Hepatocyte (in vitro differentiated cells): Measurements from ENCODE around the gene FSHR. TPM values are rescaled to one million over a fixed set of nuclear protein-coding genes. Genes with fewer than 3 reads are reported as not detected.

Experiments
- DNase-seq: peaks from one replicate; pipeline ENCODE4 v3.0.0-alpha.2; 2016; ENCODE audit warnings: low spot score
- H2AFZ ChIP-seq: fragments of 200-600 bp; sonication (generic); 2 replicates; pipeline ENCODE4 v1.6.0; 2016; ENCODE audit warnings: antibody characterized with exemption, mild to moderate bottlenecking
- H3K27ac ChIP-seq: fragments of 200-600 bp; sonication (generic); 2 replicates; pipeline ENCODE4 v1.5.1; 2016; ENCODE audit warnings: mild to moderate bottlenecking
- H3K27me3 ChIP-seq: fragments of 200-600 bp; sonication (generic); 2 replicates; pipeline ENCODE4 v1.6.1; 2016
- H3K36me3 ChIP-seq: fragments of 200-600 bp; sonication (generic); replicated peaks from 2 replicates; pipeline ENCODE4 v1.5.1; 2016; ENCODE audit warnings: low read depth; ENCODE audit not compliant: insufficient read depth
- H3K4me1 ChIP-seq: fragments of 200-600 bp; sonication (generic); 2 replicates; pipeline ENCODE4 v1.5.1; 2016; ENCODE audit warnings: mild to moderate bottlenecking, moderate library complexity; ENCODE audit not compliant: insufficient read depth
- H3K4me2 ChIP-seq: fragments of 200-600 bp; sonication (generic); 2 replicates; pipeline ENCODE4 v1.6.0; 2016
- H3K4me3 ChIP-seq: fragments of 200-600 bp; sonication (generic); 2 replicates; pipeline ENCODE4 v1.5.1; 2016; ENCODE audit warnings: mild to moderate bottlenecking
- H3K79me2 ChIP-seq: fragments of 200-600 bp; sonication (generic); 2 replicates; pipeline ENCODE4 v1.6.0; 2017; ENCODE audit warnings: mild to moderate bottlenecking
- H3K9me2 ChIP-seq: fragments of 200-600 bp; sonication (generic); replicated peaks from 2 replicates; pipeline ENCODE4 v1.6.0; 2017; ENCODE audit warnings: mild to moderate bottlenecking; ENCODE audit not compliant: insufficient read depth
- H3K9me3 ChIP-seq: fragments of 200-600 bp; sonication (generic); 2 replicates; pipeline ENCODE4 v1.5.1; 2016; ENCODE audit warnings: low read depth, mild to moderate bottlenecking
- H4K20me1 ChIP-seq: fragments of 200-600 bp; sonication (generic); 2 replicates; pipeline ENCODE4 v1.6.0; 2016; ENCODE audit warnings: mild to moderate bottlenecking; ENCODE audit not compliant: insufficient read depth, poor library complexity, severe bottlenecking
- EZH2 ChIP-seq: fragments of 200-600 bp; sonication (generic); IDR thresholded peaks from 2 replicates; pipeline ENCODE4 v1.6.1; 2016; ENCODE audit warnings: antibody characterized with exemption, mild to moderate bottlenecking, borderline replicate concordance
- EZH2phosphoT487 ChIP-seq: fragments of 200-600 bp; sonication (generic); IDR thresholded peaks from one replicate; pipeline ENCODE4 v1.6.1; 2018; ENCODE audit warnings: antibody characterized with exemption, mild to moderate bottlenecking, low read depth, moderate library complexity; ENCODE audit not compliant: unreplicated experiment, severe bottlenecking
- WGBS: methylation state at CpG from one replicate; pipeline ENCODE4 v1.1.6; 2016; ENCODE audit warnings: low lambda C conversion rate; ENCODE audit errors: missing lambda C conversion rate; 5-methylcytosine and 5-hydroxymethylcytosine counted together
- polyA plus RNA-seq: library from polyadenylated mRNA; unstranded; fragments of >200 nt; fragmentation: Nextera tagmentation; extraction: Ambion mirVana; gene quantifications from 2 replicates; pipeline ENCODE4 v1.2.1, GENCODE V29; 2016
- total RNA-seq: library from RNA; depleted of rRNA; stranded (reverse); fragments of >200 nt; gene quantifications from 2 replicates; pipeline ENCODE4 v1.2.3, GENCODE V29; 2014
- TF ChIP-seq, protein P1 (sequence below): fragments of 200-600 bp; sonication (generic); IDR thresholded peaks from 2 replicates; pipeline ENCODE4 v1.5.1; 2016; ENCODE audit warnings: antibody characterized with exemption, mild to moderate bottlenecking; ENCODE audit not compliant: poor library complexity

FSHR gene
- total and polyA plus RNA-seq, 2 experiments from 2014 or later = 0.20 to 0.40 TPM

DNA sequence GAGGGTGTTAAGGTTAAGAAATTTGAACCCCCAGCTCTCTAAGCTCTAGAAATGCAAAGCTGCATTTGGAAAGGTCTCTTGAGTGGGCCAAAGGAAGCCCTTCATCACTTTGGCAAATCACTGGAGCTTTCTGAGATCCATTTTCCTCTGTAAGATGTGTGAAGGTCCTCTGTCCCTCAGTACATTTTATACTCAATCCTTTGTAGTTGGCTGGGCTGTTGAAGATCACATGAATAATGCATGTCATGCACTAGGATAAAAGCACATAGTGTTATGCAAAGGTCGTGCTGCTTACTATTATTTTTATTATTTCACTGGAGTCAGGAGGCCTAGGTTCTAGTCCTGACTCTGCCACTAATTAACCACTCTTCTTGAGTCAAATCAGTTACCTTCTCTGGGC lies 124.9 kb downstream of the FSHR start:
- WGBS = 74% methylated on average over 1 of the region's 1 CpG
- no peaks in the 10 kb centered on the region for H3K27me3 ChIP-seq
- H2AFZ ChIP-seq = no peak overlapping the region
- TF ChIP-seq, protein P1, sequence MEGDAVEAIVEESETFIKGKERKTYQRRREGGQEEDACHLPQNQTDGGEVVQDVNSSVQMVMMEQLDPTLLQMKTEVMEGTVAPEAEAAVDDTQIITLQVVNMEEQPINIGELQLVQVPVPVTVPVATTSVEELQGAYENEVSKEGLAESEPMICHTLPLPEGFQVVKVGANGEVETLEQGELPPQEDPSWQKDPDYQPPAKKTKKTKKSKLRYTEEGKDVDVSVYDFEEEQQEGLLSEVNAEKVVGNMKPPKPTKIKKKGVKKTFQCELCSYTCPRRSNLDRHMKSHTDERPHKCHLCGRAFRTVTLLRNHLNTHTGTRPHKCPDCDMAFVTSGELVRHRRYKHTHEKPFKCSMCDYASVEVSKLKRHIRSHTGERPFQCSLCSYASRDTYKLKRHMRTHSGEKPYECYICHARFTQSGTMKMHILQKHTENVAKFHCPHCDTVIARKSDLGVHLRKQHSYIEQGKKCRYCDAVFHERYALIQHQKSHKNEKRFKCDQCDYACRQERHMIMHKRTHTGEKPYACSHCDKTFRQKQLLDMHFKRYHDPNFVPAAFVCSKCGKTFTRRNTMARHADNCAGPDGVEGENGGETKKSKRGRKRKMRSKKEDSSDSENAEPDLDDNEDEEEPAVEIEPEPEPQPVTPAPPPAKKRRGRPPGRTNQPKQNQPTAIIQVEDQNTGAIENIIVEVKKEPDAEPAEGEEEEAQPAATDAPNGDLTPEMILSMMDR = no peak
- TF ChIP-seq EZH2 (no peak), EZH2phosphoT487 (no peak)
- no peaks in the 10 kb centered on the region for H3K36me3 ChIP-seq
- H3K9me3 ChIP-seq = no peaks in the 10 kb centered on the region
- H3K27ac ChIP-seq = no peak overlapping the region
- no peaks in the 10 kb centered on the region for H3K4me1 ChIP-seq
- no peak for DNase-seq
- no peaks in the 10 kb centered on the region for H3K9me2 ChIP-seq
- no peaks in the 10 kb centered on the region for H3K79me2 ChIP-seq
- no peak overlapping the region for H3K4me3 ChIP-seq
- H3K4me2 ChIP-seq = no peak overlapping the region
- no peaks in the 10 kb centered on the region for H4K20me1 ChIP-seq

DNA sequence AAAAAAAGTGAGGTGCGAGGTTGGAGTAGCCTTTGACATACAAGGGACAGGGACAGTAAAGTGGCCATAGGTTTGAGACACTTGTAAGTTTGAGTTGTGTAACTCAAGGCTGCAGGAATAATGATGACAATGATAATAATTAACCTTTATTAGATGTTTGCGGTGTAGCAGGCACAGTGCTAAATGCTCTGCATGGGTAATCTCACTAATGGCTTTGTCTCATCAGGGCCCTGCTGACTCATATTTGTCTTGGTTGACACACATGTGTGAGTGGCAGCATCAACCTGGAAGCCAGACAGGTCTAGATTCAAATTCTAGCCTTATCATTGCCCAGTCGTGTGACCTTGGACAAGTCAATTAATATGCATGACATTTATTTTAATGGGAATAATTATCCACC lies 126.2 kb downstream of the FSHR start:
- H4K20me1 ChIP-seq = no peaks in the 10 kb centered on the region
- no peaks in the 10 kb centered on the region for H3K4me1 ChIP-seq
- no peaks in the 10 kb centered on the region for H3K9me3 ChIP-seq
- no peaks in the 10 kb centered on the region for H3K9me2 ChIP-seq
- no peaks in the 10 kb centered on the region for H3K79me2 ChIP-seq
- 69% methylated on average over 3 of the region's 3 CpGs for WGBS
- DNase-seq = peak; percentile 55
- no peak overlapping the region for H2AFZ ChIP-seq
- TF ChIP-seq EZH2phosphoT487 (no peak), EZH2 (no peak)
- TF ChIP-seq, protein P1 = no peak
- H3K36me3 ChIP-seq = no peaks in the 10 kb centered on the region
- no peak overlapping the region for H3K4me2 ChIP-seq
- no peaks in the 10 kb centered on the region for H3K27me3 ChIP-seq
- H3K4me3 ChIP-seq = no peak overlapping the region
- H3K27ac ChIP-seq = no peak overlapping the region

DNA sequence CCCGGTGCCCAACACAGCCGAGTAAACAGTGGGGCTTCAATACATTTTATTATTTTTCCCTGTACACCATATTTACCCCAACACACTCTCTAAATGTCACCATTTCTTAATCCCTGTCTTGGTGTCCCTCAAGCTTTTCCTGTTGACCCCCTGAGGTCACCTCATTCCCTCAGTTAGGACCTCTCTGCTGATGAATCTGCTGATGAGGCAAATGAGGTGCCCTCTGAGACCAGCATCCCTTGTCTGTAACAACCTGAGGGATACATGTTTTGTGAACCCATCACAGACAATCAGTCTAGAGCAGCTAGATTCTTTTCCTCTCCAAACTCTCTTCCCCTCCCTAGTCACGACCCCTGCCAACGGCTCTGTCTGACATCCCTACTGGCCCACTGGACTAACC lies 127.6 kb downstream of the FSHR start:
- Histone ChIP-seq H3K9me3 (no peaks in the 10 kb centered on the region), H3K4me3 (no peak overlapping the region), H3K9me2 (no peaks in the 10 kb centered on the region), H3K27me3 (no peaks in the 10 kb centered on the region), H3K79me2 (no peaks in the 10 kb centered on the region), H2AFZ (no peak overlapping the region), H3K36me3 (no peaks in the 10 kb centered on the region), H3K4me2 (no peak overlapping the region), H3K4me1 (no peaks in the 10 kb centered on the region), H3K27ac (no peak overlapping the region), H4K20me1 (no peaks in the 10 kb centered on the region)
- WGBS = 89% methylated on average over 4 of the region's 4 CpGs
- no peak for TF ChIP-seq EZH2
- TF ChIP-seq, protein P1 = no peak
- no peak for TF ChIP-seq EZH2phosphoT487
- DNase-seq = no peak

DNA sequence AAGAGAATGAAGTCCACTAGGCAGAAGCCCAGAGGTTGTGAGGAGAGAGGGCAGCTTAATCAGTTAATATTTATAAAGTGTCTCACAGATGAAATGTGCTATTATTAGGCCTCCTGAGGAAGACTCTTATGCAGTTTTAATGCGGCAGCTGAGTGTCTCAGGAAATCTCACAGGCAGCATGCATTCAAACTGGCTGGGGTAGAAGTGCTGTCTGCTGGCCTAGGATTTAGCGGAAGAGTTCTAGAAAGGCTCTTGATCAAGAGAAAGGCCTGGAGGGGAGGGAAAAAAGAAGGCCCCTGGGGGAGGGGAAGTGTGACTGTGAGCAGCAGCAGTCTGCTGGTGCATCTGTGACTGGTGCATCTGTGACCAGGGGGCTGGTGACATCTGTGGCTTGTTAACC lies 133.0 kb downstream of the FSHR start:
- Histone ChIP-seq H3K79me2 (no peaks in the 10 kb centered on the region), H3K4me2 (no peak overlapping the region), H3K9me3 (no peaks in the 10 kb centered on the region), H3K27ac (no peak overlapping the region), H3K27me3 (no peaks in the 10 kb centered on the region), H4K20me1 (no peaks in the 10 kb centered on the region), H2AFZ (no peak overlapping the region), H3K4me3 (no peak overlapping the region), H3K9me2 (no peaks in the 10 kb centered on the region), H3K36me3 (no peaks in the 10 kb centered on the region), H3K4me1 (no peaks in the 10 kb centered on the region)
- TF ChIP-seq EZH2 (no peak), EZH2phosphoT487 (no peak)
- TF ChIP-seq, protein P1 = no peak
- WGBS = 71% methylated on average over 2 of the region's 2 CpGs
- DNase-seq = no peak
